AG09309 (cell line): Measurements from ENCODE around the gene NOX1.
"Not testable (repeated sequence)": the region's sequence is repeated elsewhere in the genome, so short reads cannot be mapped to it uniquely, and the experiment has no call there.

Experiments
- DNase-seq: peaks from one replicate; pipeline ENCODE4 v3.0.0-alpha.2; 2010; ENCODE audit warnings: low read depth
- H3K4me3 ChIP-seq: 2 replicates; pipeline ENCODE4 v1.5.1; 2011; ENCODE audit warnings: mild to moderate bottlenecking, low read depth, low read length, moderate library complexity; ENCODE audit not compliant: control insufficient read depth
- CTCF ChIP-seq: IDR thresholded peaks from 2 replicates; pipeline ENCODE4 v1.5.1; 2011; ENCODE audit warnings: mild to moderate bottlenecking, low read depth, low read length, inconsistent platforms; ENCODE audit not compliant: insufficient read depth, control insufficient read depth; ENCODE audit errors: missing control alignments

The NOX1 gene

GRCh38 chrX:100798484-100799214, 75.5 kb downstream of the NOX1 start:
- no peak for TF ChIP-seq CTCF
- H3K4me3 ChIP-seq, result no peak overlapping the region
- DNase-seq, result no peak

- DNase-seq, result no peak
- H3K4me3 ChIP-seq, result no peak overlapping the region
- TF ChIP-seq CTCF, result no peak
Observed at GRCh38 chrX:100797359-100797758, 76.8 kb downstream of the NOX1 start.

- not testable (repeated sequence) for DNase-seq, H3K4me3 ChIP-seq
Observed at GRCh38 chrX:100796371-100796770, 77.8 kb downstream of the NOX1 start.
